Activated T-cell treated with anti-CD3 and anti-CD28 coated beads, Interleukin-2, amount 50 U/mL, for 4 hours (primary cell): Measurements from ENCODE around the gene RRAGC. TPM values are rescaled to one million over a fixed set of nuclear protein-coding genes. Genes with fewer than 3 reads are reported as not detected.

Experiments used
- ATAC-seq, 2 donors: fragments of 200-7000 bp; cut with Tn5 transposase; one replicate each; pipeline ENCODE4 v1.10.0; 2021
- DNase-seq: peaks from one replicate; pipeline ENCODE4 v3.0.0-alpha.2; 2020
- H3K27me3 Mint-ChIP-seq: one replicate; pipeline ENCODE4 v1.8.0; 2021; ENCODE audit warnings: low read depth, mixed read lengths
- H3K36me3 Mint-ChIP-seq: one replicate; pipeline ENCODE4 v1.8.0; 2022; ENCODE audit warnings: mixed read lengths; ENCODE audit not compliant: insufficient read depth
- H3K4me1 Mint-ChIP-seq: one replicate; pipeline ENCODE4 v1.8.0; 2021; ENCODE audit warnings: low read depth, mixed read lengths
- H3K4me3 Mint-ChIP-seq: one replicate; pipeline ENCODE4 v1.8.0; 2021; ENCODE audit warnings: mild to moderate bottlenecking, moderate library complexity, mixed read lengths
- H3K9me3 Mint-ChIP-seq: one replicate; pipeline ENCODE4 v1.8.0; 2021; ENCODE audit warnings: mixed read lengths
- total RNA-seq, 3 donors: library from RNA; stranded (reverse); gene quantifications; one replicate each; pipeline ENCODE4 v1.2.1, GENCODE V29; 2021

RRAGC gene
- total RNA-seq, 3 donors from 2014 or later = 12.4 to 20.2 (median 16.5) TPM

- H3K4me1 Mint-ChIP-seq = no peaks in the 10 kb centered on the region
- peaks cover 57% of the 10 kb centered on the region for H3K27me3 Mint-ChIP-seq
- H3K4me3 Mint-ChIP-seq = no peak overlapping the region
- no peaks in the 10 kb centered on the region for H3K36me3 Mint-ChIP-seq
- ATAC-seq (no peak), DNase-seq (no peak)
- H3K9me3 Mint-ChIP-seq = peaks cover 5% of the 10 kb centered on the region
These were observed 68.4 kb downstream of the RRAGC start for GRCh38 chr1:38791164-38791515.

- no peak overlapping the region for H3K4me3 Mint-ChIP-seq
- peaks cover 61% of the 10 kb centered on the region for H3K27me3 Mint-ChIP-seq
- DNase-seq = no peak
- no peaks in the 10 kb centered on the region for H3K4me1 Mint-ChIP-seq
- peaks cover 5% of the 10 kb centered on the region for H3K9me3 Mint-ChIP-seq
- no peaks in the 10 kb centered on the region for H3K36me3 Mint-ChIP-seq
- ATAC-seq = no peak
These were observed 69.0 kb downstream of the RRAGC start for GRCh38 chr1:38790422-38791163.

- ATAC-seq (no peak), DNase-seq (no peak)
- H3K36me3 Mint-ChIP-seq = no peaks in the 10 kb centered on the region
- H3K9me3 Mint-ChIP-seq = peaks cover 5% of the 10 kb centered on the region
- peaks cover 68% of the 10 kb centered on the region for H3K27me3 Mint-ChIP-seq
- H3K4me1 Mint-ChIP-seq = no peaks in the 10 kb centered on the region
- no peak overlapping the region for H3K4me3 Mint-ChIP-seq
These were observed 69.9 kb downstream of the RRAGC start for GRCh38 chr1:38789498-38790169.

GRCh38 chr1:38788341-38789336, 70.9 kb downstream of the RRAGC start:
- Mint-ChIP-seq H3K4me1 (peaks cover 1% of the 10 kb centered on the region), H3K4me3 (no peak overlapping the region), H3K27me3 (peaks cover 69% of the 10 kb centered on the region), H3K9me3 (no peaks in the 10 kb centered on the region), H3K36me3 (no peaks in the 10 kb centered on the region)
- DNase-seq (no peak), ATAC-seq (no peak)

Other genes starting within 250 kb of the RRAGC start
- 10 to 100 TPM; 38.0 to 50.3 (median 48.9) TPM for gene MYCBP, start 13.6 kb upstream of the RRAGC start, total RNA-seq
- gene GJA9, start 21.8 kb upstream of the RRAGC start, total RNA-seq = not detected
- gene RHBDL2, start 82.1 kb upstream of the RRAGC start, total RNA-seq = not detected
- 100 to 1,000 TPM in 1 of 3 donors, 10 to 100 TPM in 2; 89.5 to 108 (median 97.3) TPM for gene AKIRIN1, start 131.5 kb upstream of the RRAGC start, total RNA-seq
- gene NDUFS5, start 166.6 kb upstream of the RRAGC start, total RNA-seq = 100 to 1,000 TPM; 161 to 226 (median 205) TPM